Measurements from ENCODE around the gene CHD5. TPM values are rescaled to one million over a fixed set of nuclear protein-coding genes. Genes with fewer than 3 reads are reported as not detected.

Gene CHD5
- total and polyA plus RNA-seq, 2 of the 13 experiments (the other 11 are each of a cell fraction or from before 2014, with no cell fraction given) = 0.02 to 0.21 TPM

DNA sequence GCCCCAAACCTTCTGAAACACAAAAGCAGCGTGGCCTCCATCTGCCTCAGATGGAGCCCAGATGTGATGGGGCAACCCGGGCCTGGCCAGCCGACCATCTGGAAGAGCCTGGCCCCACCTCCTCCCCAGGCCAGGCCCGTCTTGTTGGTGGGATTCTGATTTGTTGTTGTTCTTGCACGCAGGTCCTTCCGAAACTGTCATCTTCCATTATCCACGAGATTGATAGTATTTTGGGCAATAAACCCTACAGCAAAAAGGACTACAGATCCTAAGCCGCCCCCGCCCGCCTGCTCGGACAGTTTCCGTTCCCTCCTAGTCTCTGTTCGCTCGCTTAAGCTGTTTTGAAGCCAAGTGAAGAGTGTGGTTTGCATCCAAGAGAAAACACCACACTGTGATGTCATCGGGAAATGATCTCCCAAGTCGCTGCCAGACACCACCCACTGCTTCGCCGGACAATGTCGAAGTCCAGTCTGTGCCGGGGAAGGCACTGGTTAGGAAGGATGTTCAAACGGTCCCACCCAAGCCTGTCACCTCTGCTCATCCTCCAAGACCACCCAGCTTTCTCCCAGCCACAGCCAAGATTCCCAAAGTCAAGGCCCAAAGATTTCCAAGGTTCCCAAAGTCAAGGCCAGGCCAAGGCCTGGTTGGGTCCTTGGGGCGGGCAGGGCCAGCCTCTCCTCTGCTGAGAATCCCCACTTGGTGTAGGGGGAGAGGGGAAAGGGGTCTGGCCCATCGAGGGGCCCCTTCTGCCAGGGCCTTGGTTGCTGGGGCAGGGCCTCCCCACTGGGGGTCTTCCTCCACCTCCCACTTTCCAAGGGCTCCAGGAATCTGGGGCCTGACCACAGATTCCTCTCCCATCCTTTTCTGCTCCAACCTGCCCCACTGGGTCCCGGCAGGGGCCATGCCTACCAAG lies 81.6 kb downstream of the CHD5 start:
- Histone ChIP-seq H2AFZ (ENCODE audit: low read length) (no peak overlapping the region), H3K27me3 (ENCODE audit: control insufficient read depth in 1 of 2, insufficient read depth in 2 of 2, low read length in 2 of 2) (peaks cover 8 to 30% of the 10 kb centered on the region in 2 experiments; a peak in 4 of 5 replicates), H3K9me3 (ENCODE audit: low read length) (no peaks in the 10 kb centered on the region), H4K20me1 (ENCODE audit: insufficient read depth, low read length) (no peaks in the 10 kb centered on the region), H3K4me2 (ENCODE audit: low read depth, low read length) (no peak overlapping the region), H3K4me3 (replicated peaks in 1 of 3; ENCODE audit: insufficient read depth in 1 of 3, low read depth in 2 of 3, low read length in 3 of 3) (no peak overlapping the region), H3K27ac (ENCODE audit: extremely low read length, insufficient read depth, low read length) (no peak overlapping the region), H3K36me3 (replicated peaks in 1 of 2; ENCODE audit: control insufficient read depth in 1 of 2, insufficient read depth in 2 of 2, low read length in 2 of 2) (no peaks in the 10 kb centered on the region), H3K4me1 (ENCODE audit: insufficient read depth, low read length) (no peaks in the 10 kb centered on the region), H3K9ac (ENCODE audit: insufficient read depth, low read depth, low read length) (no peak overlapping the region), H3K79me2 (ENCODE audit: insufficient read depth, low read length) (no peaks in the 10 kb centered on the region)
- WGBS (ENCODE audit: low lambda C conversion rate) = 73% methylated on average over 20 of the region's 24 CpGs
- DNase-seq (ENCODE audit: low spot score) (no peak), FAIRE-seq (no peak), ATAC-seq (no peak)
- ChIA-PET POLR2A (no interaction called here), CTCF (ENCODE audit: low intra/inter-chr PET ratio, low total read pairs) (no interaction called here)
- no peak for TF ChIP-seq ZKSCAN5 (CRISPR knock-in tag; IDR thresholded peaks at IDR 0.05)
- TF ChIP-seq, protein P1, sequence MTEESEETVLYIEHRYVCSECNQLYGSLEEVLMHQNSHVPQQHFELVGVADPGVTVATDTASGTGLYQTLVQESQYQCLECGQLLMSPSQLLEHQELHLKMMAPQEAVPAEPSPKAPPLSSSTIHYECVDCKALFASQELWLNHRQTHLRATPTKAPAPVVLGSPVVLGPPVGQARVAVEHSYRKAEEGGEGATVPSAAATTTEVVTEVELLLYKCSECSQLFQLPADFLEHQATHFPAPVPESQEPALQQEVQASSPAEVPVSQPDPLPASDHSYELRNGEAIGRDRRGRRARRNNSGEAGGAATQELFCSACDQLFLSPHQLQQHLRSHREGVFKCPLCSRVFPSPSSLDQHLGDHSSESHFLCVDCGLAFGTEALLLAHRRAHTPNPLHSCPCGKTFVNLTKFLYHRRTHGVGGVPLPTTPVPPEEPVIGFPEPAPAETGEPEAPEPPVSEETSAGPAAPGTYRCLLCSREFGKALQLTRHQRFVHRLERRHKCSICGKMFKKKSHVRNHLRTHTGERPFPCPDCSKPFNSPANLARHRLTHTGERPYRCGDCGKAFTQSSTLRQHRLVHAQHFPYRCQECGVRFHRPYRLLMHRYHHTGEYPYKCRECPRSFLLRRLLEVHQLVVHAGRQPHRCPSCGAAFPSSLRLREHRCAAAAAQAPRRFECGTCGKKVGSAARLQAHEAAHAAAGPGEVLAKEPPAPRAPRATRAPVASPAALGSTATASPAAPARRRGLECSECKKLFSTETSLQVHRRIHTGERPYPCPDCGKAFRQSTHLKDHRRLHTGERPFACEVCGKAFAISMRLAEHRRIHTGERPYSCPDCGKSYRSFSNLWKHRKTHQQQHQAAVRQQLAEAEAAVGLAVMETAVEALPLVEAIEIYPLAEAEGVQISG (CRISPR knock-in tag; IDR thresholded peaks at IDR 0.05) = no peak
- no peak for TF ChIP-seq HOXD1 (CRISPR knock-in tag; IDR thresholded peaks at IDR 0.05)
- no peak for TF ChIP-seq ZNF121 (CRISPR knock-in tag; IDR thresholded peaks at IDR 0.05)
- TF ChIP-seq KDM5B (CRISPR knock-in tag; IDR thresholded peaks at IDR 0.05; ENCODE audit: borderline replicate concordance) = no peak
- TF ChIP-seq MBNL3 (CRISPR knock-in tag; conservative IDR thresholded peaks at IDR 0.05) = no peak
- no peak for TF ChIP-seq SRF (IDR thresholded peaks at IDR 0.05; ENCODE audit: low read depth, low read length)
- no peak for TF ChIP-seq ZNF256 (CRISPR knock-in tag; conservative IDR thresholded peaks at IDR 0.05)
- TF ChIP-seq TBL1XR1 (IDR thresholded peaks at IDR 0.05; ENCODE audit: borderline replicate concordance, low read length, partially characterized antibody) = no peak
- TF ChIP-seq ZNF678 (CRISPR knock-in tag; IDR thresholded peaks at IDR 0.05) = no peak
- intact Hi-C loops (cut with micrococcal nuclease; ENCODE audit: unreplicated experiment) (no loop called here), in situ Hi-C loops (cut with HindIII; ENCODE audit: extremely low pct_ligation_motif_present, low pct_unique_long_range_greater_than_20kb) (no loop called here)
- BruUV-seq (replicated peaks) = no TSS peak

Measured in HepG2 (cell line).